Upper lobe of right lung (tissue), 1 donor: ENCODE results near the gene ZFTA. TPM values are rescaled to one million over a fixed set of nuclear protein-coding genes. Genes with fewer than 3 reads are reported as not detected.

Experiments
- ATAC-seq: fragments of 200-7000 bp; cut with Tn5 transposase; one replicate; pipeline ENCODE4 v1.9.1; 2020; ENCODE audit warnings: mild to moderate bottlenecking, moderate library complexity
- DNase-seq: peaks from one replicate; pipeline ENCODE4 v3.0.0-alpha.2; 2020
- H3K27ac ChIP-seq: fragments of 200-600 bp; one replicate; pipeline ENCODE4 v1.8.0; 2022
- H3K27me3 ChIP-seq: fragments of 200-600 bp; one replicate; pipeline ENCODE4 v1.8.0; 2022; ENCODE audit warnings: mild to moderate bottlenecking
- H3K36me3 ChIP-seq: fragments of 200-600 bp; one replicate; pipeline ENCODE4 v1.8.0; 2022
- H3K4me1 ChIP-seq: fragments of 200-600 bp; one replicate; pipeline ENCODE4 v1.8.0; 2022
- H3K4me3 ChIP-seq: fragments of 200-600 bp; one replicate; pipeline ENCODE4 v1.8.0; 2022; ENCODE audit warnings: mild to moderate bottlenecking
- H3K9me3 ChIP-seq: fragments of 200-600 bp; one replicate; pipeline ENCODE4 v1.8.0; 2022
- CTCF ChIP-seq: fragments of 200-600 bp; IDR thresholded peaks from one replicate; pipeline ENCODE4 v1.8.0; 2022; ENCODE audit warnings: antibody characterized with exemption
- intact Hi-C: fragments of 100-400 bp; cut with DNase I; formaldehyde crosslinking; loops from one replicate; pipeline ENCODE4 v1.11.0; 2022
- total RNA-seq: library from RNA; stranded (reverse); fragmentation: NEBNext Ultra II Directional; extraction: Animal tissue kit (Norgen Biotek cat#: 25700); gene quantifications from one replicate; pipeline ENCODE4 v1.2.1, GENCODE V29; 2021
- donor health status: DM: no; HTN: yes; CAD: no; lungs with severe emphysema.

The ZFTA gene
- total RNA-seq, 1 donor from 2014 or later = 9.5 TPM

DNA sequence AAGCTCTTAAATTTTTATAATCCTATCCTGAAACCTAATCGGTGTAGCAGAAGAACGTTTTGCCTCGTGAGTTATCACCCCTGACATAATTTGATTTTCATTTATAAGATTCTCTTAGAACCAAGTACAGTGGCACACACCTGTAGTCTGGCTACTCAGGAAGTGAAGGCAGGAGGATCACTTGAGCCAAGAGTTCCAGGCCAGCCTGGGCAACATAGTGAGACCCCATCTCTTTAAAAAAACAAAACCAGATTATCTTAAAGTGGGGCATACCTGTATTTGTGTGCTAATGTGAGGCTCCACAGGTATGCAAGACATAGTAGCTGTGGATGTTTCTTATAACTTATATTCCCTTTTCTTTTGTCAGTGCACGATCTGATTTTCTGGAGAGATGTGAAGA is 19.0 kb downstream of the ZFTA start:
- TF ChIP-seq CTCF = no peak
- Histone ChIP-seq H3K36me3 (peaks cover 44% of the 10 kb centered on the region), H3K4me1 (no peaks in the 10 kb centered on the region), H3K9me3 (no peaks in the 10 kb centered on the region), H3K4me3 (no peak overlapping the region), H3K27me3 (no peaks in the 10 kb centered on the region), H3K27ac (no peak overlapping the region)
- intact Hi-C loops = no loop called here
- DNase-seq (no peak), ATAC-seq (no peak)

GRCh38 chr11:63747011-63747410 is 21.6 kb downstream of the ZFTA start:
- DNase-seq (no peak), ATAC-seq (no peak)
- H3K27ac ChIP-seq = no peak overlapping the region
- intact Hi-C loops = no loop called here
- no peaks in the 10 kb centered on the region for H3K4me1 ChIP-seq
- no peak for TF ChIP-seq CTCF
- H3K4me3 ChIP-seq = no peak overlapping the region
- H3K36me3 ChIP-seq = peaks cover 24% of the 10 kb centered on the region
- no peaks in the 10 kb centered on the region for H3K27me3 ChIP-seq
- no peaks in the 10 kb centered on the region for H3K9me3 ChIP-seq

GRCh38 chr11:63745304-63746170 is 23.0 kb downstream of the ZFTA start:
- H3K27me3 ChIP-seq = no peaks in the 10 kb centered on the region
- intact Hi-C loops = no loop called here
- H3K27ac ChIP-seq = no peak overlapping the region
- DNase-seq = no peak
- ATAC-seq = peak; percentile 29
- no peaks in the 10 kb centered on the region for H3K4me1 ChIP-seq
- peaks cover 9% of the 10 kb centered on the region for H3K36me3 ChIP-seq
- TF ChIP-seq CTCF = no peak
- no peaks in the 10 kb centered on the region for H3K9me3 ChIP-seq
- no peak overlapping the region for H3K4me3 ChIP-seq

DNA sequence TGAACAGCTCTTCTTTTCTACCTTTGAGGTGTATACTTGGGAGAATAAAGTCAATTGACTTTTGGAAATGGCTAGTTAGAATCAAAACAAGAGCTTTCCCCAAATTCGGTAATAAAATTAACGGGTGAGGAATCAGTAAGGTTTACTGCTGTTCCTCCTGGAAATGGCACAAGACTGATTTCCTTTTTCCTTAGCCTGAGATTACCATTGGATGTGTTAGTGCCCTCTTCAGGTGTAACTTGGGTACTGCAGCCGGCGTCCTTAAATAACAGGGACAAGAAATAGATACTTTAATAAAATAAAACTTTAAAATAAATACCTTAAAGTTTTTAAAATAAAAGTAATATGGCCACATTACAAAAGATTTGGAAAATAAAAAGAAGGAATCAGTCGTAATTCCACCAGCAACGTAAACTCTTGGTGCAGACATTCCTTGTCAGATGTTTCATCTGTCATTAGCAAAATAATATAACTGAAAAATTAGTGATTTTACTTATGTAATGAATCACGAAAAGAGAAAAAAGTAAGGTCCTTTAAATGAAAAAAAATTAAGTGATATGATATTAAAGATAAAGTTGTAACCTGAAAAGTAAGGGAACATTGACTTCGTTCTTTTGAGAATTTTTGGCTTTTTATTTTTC is 29.7 kb downstream of the ZFTA start:
- DNase-seq (no peak), ATAC-seq (peak; percentile 95)
- no peak overlapping the region for H3K4me3 ChIP-seq
- H3K36me3 ChIP-seq = no peaks in the 10 kb centered on the region
- intact Hi-C loops = loop anchor here (10.0 kb wide), 1 partner anchor 254 kb away; no protein-coding TSS in a partner anchor
- TF ChIP-seq CTCF = peak; percentile 99
- H3K4me1 ChIP-seq = peaks cover 8% of the 10 kb centered on the region
- H3K27ac ChIP-seq = no peak overlapping the region
- no peaks in the 10 kb centered on the region for H3K27me3 ChIP-seq
- no peaks in the 10 kb centered on the region for H3K9me3 ChIP-seq

GRCh38 chr11:63737718-63738117 is 30.9 kb downstream of the ZFTA start:
- Histone ChIP-seq H3K27ac (no peak overlapping the region), H3K27me3 (no peaks in the 10 kb centered on the region), H3K9me3 (no peaks in the 10 kb centered on the region), H3K36me3 (no peaks in the 10 kb centered on the region), H3K4me3 (no peak overlapping the region), H3K4me1 (peaks cover 8% of the 10 kb centered on the region)
- DNase-seq (no peak), ATAC-seq (no peak)
- TF ChIP-seq CTCF = no peak
- intact Hi-C loops = loop anchor here (10.0 kb wide), 1 partner anchor 253 kb away; no protein-coding TSS in a partner anchor
